NT2/D1 (cell line): ENCODE results near the gene UBASH3B.

Experiments used
- SUZ12 ChIP-seq: IDR thresholded peaks from 2 replicates; pipeline ENCODE4 v1.6.1; 2011; ENCODE audit not compliant: insufficient read length, insufficient read depth; ENCODE audit errors: extremely low read depth
- YY1 ChIP-seq: IDR thresholded peaks from 2 replicates; pipeline ENCODE4 v1.6.1; 2011; ENCODE audit not compliant: insufficient read length, insufficient read depth
- ZNF274 ChIP-seq: IDR thresholded peaks from 2 replicates; pipeline ENCODE4 v1.6.1; 2011; ENCODE audit warnings: mild to moderate bottlenecking, low read depth, low read length

- TF ChIP-seq ZNF274 (no peak), SUZ12 (no peak), YY1 (no peak)
Measured at GRCh38 chr11:122764371-122765090, 109.0 kb downstream of the UBASH3B start.
